Endometrium (tissue), 2 donors: ENCODE data around the gene ATP5F1E.

Source experiments
- FAIRE-seq: peaks from 2 replicates; lab custom pipeline; 2012; peaks lifted over from hg19 to GRCh38; lab: Jason Lieb, UNC
- donor health status: control.
- donor health status: control.

Gene ATP5F1E

DNA sequence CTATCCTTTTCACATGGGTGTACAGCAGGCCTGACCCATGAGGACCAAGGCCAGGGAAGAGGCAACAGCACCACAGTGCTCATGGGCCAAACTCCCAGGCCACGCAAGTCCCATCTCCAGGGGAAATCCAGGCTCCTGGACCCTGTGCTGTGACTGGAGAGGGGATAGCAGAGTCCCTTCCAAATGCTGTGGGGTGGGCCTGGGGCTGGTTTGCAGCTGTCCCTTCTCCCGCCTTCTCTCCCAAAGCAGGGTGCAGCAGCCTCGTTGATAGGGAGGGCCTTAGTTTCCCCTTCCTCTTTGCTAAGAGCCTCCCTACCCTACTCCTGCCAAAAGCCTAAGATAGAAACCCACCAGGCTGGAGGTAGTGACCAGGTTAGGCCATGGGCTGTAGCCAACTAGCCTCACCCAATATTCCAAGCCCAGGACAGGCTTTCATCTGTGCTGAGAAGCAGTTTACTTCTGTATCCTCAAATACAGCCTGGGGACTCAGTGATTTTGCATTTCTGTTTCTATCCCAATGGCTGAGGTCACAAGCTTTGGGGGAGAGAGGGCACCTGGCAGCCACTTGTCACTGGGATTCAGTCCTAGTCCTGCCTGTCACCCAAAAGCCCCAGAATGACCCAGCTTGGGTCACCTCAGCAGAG is 26.5 kb downstream of the ATP5F1E start:
- no peak for FAIRE-seq

- no peak for FAIRE-seq
Measured at GRCh38 chr20:59004763-59005522, 27.2 kb downstream of the ATP5F1E start.

GRCh38 chr20:59004493-59004762 is 27.7 kb downstream of the ATP5F1E start:
- FAIRE-seq = no peak

DNA sequence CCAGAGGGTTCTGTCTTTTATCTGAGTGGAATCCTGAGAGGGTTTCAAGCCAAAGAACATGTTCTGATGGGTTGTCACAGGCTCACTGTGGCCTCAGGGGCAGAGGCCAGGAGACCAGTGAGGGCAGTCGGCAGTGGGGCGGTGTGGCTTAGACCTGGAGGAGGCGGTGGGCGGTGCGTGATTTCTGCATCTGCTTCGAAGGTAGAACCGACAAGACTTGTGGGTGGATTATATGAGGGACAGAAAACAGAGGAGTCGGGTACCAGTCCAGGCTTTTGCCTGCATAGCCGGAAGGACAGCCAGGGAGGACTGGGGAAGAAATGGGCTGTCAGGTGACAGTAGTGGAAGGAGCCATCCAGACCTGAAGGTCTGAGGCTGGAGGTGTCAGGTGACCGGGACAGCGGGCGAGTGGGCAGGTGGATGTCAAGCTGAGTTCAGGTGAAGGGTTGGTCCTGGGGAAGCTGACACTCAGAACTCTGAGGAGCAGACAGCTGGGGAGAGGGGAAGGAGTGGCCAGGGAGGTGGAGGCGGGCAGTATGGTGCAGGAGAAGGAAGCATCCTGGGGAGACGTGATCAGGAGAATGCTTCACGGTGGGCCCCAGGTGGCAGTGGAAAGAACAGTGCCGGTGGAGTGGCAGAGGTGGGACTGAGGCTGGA is 28.2 kb downstream of the ATP5F1E start:
- FAIRE-seq = no peak

GRCh38 chr20:59002874-59003399 is 29.2 kb downstream of the ATP5F1E start:
- FAIRE-seq = no peak

- no peak for FAIRE-seq
Measured at GRCh38 chr20:59002388-59002787, 29.7 kb downstream of the ATP5F1E start.

DNA sequence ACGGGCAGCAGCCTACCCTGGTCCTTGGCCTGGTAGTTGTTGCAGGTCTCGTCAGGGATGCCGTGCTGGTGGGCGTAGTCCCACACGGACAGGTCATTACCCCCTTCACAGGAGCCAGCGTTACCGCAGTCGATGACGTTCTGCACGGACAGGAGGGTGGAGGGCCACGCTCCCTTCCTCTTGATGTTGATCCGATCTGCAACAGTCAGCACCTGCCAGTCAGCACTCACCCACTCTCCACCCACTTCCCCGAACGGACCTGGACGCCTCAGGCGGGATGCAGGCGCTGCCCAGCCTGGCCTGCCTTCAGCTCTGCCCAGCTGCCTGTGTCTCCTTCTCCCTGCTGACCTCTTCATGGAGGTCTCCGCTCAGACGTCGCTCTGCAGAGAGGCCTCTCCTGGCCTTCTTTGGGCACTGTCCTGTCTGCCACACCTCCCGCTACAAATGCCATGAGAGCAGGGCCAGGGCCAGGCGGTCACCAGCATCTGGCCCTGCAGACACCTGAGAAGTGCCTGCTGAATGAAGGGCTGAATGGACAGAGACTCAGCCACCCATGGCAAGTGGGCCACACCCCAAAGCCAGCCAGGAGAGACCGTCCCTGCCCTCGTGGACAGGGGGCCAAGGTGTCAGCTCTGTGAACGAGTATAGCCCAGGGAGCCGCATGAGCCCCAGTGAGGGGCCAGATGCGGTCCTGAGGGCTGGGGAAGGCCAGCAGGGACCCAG is 30.5 kb downstream of the ATP5F1E start:
- no peak for FAIRE-seq

- FAIRE-seq = no peak
Measured at GRCh38 chr20:59001068-59001448, 31.1 kb downstream of the ATP5F1E start.

DNA sequence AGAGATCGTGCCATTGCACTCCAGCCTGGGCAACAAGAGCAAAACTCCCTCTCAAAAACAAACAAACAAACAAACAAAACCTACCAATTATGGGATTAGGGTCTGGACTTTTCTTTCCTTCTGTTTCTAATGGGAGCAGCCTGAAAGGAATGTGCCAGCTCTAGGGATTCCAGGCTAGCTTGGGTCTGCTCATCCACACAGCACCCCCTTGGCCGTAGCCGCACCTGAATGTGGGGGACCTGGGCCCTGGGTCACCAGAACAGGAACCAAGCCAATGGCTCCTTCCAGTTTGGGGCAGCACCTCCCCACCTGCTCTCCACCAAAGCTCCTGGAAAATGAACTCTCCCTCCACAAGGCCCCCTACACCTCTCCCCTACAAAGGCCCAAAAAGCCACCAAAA is 31.8 kb downstream of the ATP5F1E start:
- FAIRE-seq = no peak

GRCh38 chr20:58998656-58999055 is 33.5 kb downstream of the ATP5F1E start:
- FAIRE-seq = no peak

DNA sequence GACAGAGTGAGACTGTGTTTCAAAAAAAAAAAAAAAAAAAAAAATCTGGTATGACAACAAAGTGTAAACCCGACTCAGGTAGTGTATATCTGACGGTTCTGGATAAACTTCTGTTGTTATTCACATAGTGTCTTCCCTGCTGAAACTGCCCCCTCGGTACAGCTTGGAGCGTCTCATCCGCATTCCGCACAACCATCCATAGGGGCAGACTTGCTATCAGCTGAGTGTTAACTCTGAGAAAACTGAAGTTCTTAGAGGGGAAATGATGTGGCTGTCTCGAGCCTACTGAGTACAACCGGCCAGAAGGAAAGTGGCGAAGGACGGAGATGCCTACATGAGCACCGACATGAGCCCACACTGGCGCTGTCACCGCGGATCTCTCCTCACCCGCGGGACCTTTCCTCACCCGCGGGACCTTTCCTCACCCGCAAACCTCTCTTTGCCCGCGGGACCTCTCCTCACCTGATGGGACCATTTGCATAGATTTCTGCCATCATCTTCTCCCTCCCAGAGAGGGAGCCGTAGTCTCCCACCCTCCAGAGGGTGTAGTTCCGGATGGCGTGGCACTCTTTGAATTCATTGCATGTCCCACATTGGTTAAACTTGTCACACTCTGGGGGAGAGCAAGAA is 34.9 kb downstream of the ATP5F1E start:
- no peak for FAIRE-seq

DNA sequence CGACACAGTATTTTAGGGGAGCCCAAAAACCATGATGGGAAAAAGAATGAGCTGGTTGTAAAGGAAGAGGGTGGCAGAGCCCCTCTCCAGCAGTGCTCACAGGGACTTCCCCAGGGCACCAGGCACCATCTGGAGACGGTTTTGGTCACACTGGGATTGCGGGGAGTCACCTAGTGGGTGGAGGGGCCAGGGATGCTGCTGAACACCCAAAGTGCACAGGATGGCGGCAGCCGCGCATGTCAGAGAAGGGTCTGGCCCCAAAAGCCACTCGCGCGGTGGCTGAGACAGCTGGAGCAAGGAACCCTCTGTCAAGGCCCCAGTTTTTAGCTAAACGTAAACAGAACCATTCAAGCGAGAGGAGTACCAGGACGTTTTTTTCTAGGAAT is 35.9 kb downstream of the ATP5F1E start:
- no peak for FAIRE-seq

- FAIRE-seq = no peak
Measured at GRCh38 chr20:58995461-58996225, 36.5 kb downstream of the ATP5F1E start.

DNA sequence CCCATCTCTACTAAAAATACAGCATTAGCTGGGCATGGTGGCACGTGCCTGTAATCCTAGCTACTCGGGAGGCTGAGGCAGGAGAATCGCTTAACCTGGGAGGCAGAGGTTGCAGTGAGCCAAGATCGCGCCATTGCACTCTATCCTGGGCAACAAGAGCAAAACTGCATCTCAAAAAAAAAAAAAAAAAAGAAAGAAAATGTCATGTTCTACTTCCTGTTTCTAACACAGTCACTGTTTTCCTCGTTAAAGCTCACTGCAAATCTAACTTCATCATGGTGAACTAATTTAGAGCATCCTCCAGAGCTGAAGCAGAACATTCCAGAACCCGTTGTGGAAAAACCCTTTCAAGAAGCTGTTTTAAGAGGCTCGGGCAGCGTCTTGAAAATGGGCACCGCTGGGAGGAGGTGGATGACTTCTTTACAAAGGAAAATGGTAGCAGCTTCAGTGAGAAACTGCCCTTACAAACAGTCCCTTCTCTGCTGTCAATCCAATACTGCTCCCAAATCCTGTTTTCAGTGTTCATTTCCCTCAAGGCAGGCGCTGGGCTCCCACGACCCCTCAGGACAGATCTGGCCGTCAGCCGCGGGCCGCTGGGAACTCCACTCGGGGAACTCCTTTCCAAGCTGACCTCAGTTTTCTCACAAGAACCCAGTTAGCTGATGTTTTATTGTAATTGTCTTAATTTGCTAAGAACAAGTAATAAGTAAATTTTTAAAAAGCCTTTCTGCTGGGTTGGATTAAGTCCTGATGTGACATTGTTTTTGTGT is 37.6 kb downstream of the ATP5F1E start:
- FAIRE-seq = no peak

- no peak for FAIRE-seq
Measured at GRCh38 chr20:58993332-58994248, 38.5 kb downstream of the ATP5F1E start.

- no peak for FAIRE-seq
Measured at GRCh38 chr20:58992911-58993310, 39.2 kb downstream of the ATP5F1E start.

- no peak for FAIRE-seq
Measured at GRCh38 chr20:58991715-58992114, 40.4 kb downstream of the ATP5F1E start.

GRCh38 chr20:58990651-58991445 is 41.3 kb downstream of the ATP5F1E start:
- no peak for FAIRE-seq

DNA sequence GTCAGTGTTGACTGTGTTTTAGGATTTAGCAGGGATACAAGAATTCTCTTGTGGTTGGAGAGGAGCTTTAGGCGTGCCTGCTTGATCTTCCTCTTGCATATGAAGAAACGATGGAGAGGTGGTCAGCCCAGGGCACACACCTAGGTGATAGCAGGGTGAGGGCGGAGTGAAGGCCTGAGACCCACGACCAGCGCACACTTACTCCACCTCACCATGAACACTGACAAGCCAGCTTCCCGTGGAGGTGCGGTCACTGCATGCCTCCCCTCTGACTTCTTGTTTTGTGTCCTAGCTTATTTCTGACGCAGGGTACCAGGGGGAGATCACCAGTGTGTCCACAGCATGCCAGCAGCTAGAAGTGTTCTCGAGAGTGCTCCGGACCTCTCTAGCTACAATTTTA is 42.9 kb downstream of the ATP5F1E start:
- no peak for FAIRE-seq
